ENCODE results near the gene CRB1. TPM values are rescaled to one million over a fixed set of nuclear protein-coding genes. Genes with fewer than 3 reads are reported as not detected.
"Not testable (repeated sequence)": the region's sequence is repeated elsewhere in the genome, so short reads cannot be mapped to it uniquely, and the experiment has no call there.

The CRB1 gene
- total RNA-seq, 1 experiment from 2014 or later, result 0.06 TPM

DNA sequence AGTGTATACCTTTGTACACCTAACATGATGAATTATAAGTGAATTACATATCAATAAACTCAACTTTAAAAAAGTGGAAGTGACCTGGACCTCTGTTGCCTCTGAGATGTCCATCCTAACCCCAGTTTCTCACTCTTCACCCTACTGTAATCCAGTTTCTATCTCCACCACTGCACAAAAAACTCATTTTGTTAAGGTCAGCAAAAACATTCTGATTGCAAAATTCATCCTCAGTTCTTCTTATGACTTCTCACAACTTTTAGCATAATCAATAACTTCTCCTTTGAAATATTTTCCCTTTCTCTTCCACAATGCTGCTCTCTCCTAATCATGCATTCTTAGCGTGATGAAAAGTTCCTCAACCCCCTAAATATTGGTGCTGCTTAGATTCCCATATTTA, 129.8 kb downstream of the CRB1 start:
- no peak for DNase-seq (ENCODE audit: low read depth)

DNA sequence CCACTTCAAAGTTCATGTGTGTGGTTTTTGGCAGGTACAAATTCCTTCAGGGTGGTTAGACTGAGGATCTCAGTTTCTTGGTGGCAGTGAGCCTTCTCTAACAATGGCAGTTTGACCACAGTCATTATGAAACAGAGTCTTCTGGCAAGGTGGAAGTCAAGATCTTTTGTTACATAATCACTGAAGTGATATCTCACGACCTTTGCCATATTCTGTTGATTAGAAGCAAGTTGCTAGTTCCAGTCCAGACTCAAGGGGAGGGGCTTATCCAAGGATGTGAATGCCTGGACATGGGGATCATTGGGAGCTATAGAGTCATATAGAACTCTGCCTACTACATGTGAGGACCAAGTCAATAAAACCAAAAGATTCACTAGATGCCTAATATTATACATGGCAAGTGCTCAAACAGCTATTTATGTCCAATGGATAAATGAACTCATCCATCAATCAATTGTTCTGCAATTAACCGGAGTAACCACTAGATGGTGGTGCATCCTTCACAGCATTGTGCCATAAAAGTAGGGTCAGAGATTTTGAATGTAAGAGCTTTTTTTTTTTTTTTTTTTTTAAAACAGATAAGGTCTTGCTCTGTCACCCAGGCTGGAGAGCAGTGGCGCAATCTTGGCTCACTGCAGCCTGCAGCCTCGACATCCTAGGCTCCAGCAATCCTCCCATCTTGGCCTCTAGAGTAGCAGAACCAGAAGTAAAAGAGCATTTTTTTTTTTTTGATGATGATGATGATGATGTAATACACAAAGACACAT, 131.9 kb downstream of the CRB1 start:
- DNase-seq (ENCODE audit: low read depth), result peak; percentile 59

DNA sequence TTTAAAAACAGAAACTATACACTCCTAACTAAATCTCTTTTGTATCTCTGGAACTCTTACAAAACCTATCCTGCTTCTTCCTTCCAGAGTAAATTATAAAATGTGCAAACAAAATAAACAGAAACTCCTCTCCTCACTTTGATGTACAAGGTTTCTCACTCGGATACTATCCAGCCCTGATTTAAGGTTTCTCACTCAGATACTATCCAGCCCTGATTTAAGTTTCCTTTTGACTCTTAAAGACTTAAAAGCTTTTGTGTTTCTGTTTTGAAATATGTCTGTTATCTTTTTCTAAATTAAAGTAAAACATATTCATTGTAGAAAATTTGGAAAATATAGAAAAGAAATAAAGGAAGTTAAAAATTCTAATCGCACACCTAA, 132.5 kb downstream of the CRB1 start:
- DNase-seq (ENCODE audit: low read depth), result no peak

DNA sequence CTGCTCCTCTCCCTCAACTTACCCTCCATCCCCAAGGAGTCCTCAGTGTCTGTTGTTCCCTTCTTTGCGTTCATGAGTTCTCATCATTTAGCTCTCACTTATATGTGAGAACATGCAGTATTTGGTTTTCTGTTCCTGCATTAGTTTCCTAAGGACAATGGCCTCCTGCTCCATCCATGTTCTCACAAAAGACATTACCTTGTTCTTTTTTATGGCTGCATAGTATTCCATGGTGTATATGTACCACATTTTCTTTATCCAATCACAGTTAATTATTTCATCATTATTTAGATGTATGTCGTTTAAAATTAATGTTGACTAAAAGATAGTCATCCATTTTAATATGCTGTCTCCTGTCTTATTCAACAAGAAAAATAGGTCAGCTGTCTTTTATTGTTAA, 134.1 kb downstream of the CRB1 start:
- DNase-seq (ENCODE audit: low read depth), result no peak

DNA sequence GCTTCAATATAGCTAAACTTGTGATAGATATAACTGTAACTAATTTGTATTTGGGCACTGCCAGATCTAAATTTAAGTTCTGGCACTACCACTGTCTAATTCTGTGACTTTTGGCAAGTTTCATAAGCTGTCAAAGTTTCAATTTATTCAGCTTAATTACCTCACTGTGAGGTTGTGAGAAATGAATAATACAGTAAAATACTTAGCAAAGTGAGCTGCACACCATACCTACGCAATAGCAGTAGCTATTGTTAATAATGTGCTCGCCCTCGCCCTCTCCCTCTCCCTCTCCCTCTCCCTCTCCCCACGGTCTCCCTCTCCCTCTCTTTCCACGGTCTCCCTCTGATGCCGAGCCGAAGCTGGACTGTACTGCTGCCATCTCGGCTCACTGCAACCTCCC, 136.7 kb downstream of the CRB1 start:
- DNase-seq (ENCODE audit: low read depth), result not testable (repeated sequence)

GRCh38 chr1:197405614-197406013, 137.6 kb downstream of the CRB1 start:
- not testable (repeated sequence) for DNase-seq (ENCODE audit: low read depth)

- DNase-seq (ENCODE audit: low read depth), result no peak
Observed at GRCh38 chr1:197413564-197413963, 145.5 kb downstream of the CRB1 start.

DNA sequence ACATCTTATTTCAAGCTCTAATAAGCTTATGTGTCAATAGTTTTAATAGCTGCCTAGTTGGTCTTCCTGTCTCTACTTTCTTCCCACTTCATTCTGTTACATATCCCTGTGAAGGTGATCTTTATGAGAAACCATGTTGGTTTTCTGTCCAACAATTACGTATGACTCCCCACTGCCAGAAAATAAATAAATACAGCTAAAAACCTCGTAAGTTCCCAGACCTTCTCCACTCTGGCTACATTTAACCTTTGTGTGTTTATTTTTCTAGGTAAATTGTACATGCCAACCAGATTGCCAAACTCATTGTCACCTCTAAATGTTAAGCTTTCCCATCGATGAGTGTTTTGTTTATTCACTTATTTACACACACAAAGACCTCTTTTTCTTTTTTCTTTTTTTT, 147.2 kb downstream of the CRB1 start:
- DNase-seq (ENCODE audit: low read depth), result no peak

- no peak for DNase-seq (ENCODE audit: low read depth)
Observed at GRCh38 chr1:197418693-197419092, 150.6 kb downstream of the CRB1 start.

DNA sequence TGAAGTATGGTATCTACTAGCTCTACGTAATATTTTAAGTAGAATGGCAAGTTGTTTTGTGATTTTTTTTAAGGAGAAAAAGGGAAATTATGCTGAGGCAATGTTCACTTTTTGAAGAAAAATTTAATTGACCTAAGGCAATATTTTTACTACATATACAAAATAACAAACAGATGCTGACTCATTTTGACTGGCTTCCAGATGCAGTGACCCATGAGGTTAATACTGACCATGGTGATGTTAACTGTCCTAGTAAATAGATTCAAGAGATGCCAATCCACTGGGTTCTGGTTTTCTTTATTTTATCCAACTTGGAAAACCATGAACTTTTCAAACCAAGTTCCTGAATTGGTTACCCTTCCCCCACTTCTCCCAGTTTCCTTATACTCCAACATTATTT, 154.9 kb downstream of the CRB1 start:
- DNase-seq (ENCODE audit: low read depth), result peak; percentile 51

- no peak for DNase-seq (ENCODE audit: low read depth)
Observed at GRCh38 chr1:197424380-197424779, 156.3 kb downstream of the CRB1 start.

DNA sequence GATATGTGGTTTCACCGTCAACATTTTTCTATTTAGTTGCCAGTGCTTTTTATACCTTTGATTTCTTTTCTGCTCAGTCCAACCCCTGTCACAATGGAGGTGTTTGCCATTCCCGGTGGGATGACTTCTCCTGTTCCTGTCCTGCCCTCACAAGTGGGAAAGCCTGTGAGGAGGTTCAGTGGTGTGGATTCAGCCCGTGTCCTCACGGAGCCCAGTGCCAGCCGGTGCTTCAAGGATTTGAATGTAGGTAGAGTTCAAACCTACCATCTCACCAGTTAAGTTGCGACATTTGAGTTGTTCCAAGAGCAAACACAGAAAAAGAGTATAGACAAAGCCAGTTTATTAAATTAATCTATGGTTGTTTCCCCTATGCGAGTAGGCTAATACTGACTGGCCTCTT, 161.3 kb downstream of the CRB1 start:
- DNase-seq (ENCODE audit: low read depth), result no peak

DNA sequence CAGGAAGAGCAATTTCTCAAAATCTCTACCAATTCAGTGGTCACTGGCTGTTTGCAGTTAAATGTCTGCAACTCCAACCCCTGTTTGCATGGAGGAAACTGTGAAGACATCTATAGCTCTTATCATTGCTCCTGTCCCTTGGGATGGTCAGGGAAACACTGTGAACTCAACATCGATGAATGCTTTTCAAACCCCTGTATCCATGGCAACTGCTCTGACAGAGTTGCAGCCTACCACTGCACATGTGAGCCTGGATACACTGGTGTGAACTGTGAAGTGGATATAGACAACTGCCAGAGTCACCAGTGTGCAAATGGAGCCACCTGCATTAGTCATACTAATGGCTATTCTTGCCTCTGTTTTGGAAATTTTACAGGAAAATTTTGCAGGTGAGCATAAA, 167.2 kb downstream of the CRB1 start:
- DNase-seq (ENCODE audit: low read depth), result peak; percentile 9

GRCh38 chr1:197437601-197438000, 169.5 kb downstream of the CRB1 start:
- no peak for DNase-seq (ENCODE audit: low read depth)

- no peak for DNase-seq (ENCODE audit: low read depth)
Observed at GRCh38 chr1:197438010-197438790, 170.1 kb downstream of the CRB1 start.

- DNase-seq (ENCODE audit: low read depth), result no peak
Observed at GRCh38 chr1:197439708-197440280, 171.7 kb downstream of the CRB1 start.

DNA sequence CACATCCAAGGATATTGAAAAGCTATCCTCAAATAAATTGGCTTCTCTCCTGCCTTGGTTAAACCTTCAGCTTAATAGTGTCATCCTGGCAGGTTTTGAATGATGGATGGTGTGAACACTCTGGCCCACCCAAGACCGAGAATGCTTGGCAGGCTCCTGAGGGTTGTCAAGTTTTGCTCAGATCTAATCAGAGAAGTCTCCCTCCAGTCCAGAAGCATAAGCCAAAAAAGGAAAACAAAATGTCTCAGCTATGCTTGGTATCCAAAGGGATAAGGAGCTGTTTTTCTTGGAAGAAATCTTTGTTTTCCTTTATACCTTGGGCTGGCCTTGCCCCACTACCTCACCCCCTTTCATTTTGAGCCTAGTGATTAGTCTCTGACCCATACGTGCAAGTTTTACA, 172.7 kb downstream of the CRB1 start:
- DNase-seq (ENCODE audit: low read depth), result no peak

DNA sequence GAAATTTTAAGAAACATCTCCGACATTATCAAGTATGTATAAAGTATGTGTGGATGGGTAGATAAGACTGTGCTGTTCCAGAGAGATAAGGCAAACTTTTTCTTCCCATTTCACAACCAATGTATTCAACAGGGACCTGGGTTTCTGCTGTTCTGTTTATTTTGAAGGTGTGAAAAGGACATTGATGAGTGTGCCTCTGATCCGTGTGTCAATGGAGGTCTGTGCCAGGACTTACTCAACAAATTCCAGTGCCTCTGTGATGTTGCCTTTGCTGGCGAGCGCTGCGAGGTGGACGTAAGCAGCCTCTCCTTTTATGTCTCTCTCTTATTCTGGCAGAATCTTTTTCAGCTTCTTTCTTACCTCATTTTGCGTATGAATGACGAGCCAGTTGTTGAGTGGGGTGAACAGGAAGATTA, 174.0 kb downstream of the CRB1 start:
- DNase-seq (ENCODE audit: low read depth), result no peak

GRCh38 chr1:197444755-197445154, 176.7 kb downstream of the CRB1 start:
- peak; percentile 42 for DNase-seq (ENCODE audit: low read depth)

- no peak for DNase-seq (ENCODE audit: low read depth)
Observed at GRCh38 chr1:197448121-197448779, 180.2 kb downstream of the CRB1 start.

- no peak for DNase-seq (ENCODE audit: low read depth)
Observed at GRCh38 chr1:197451381-197451780, 183.3 kb downstream of the CRB1 start.

GRCh38 chr1:197453376-197454058, 185.5 kb downstream of the CRB1 start:
- no peak for DNase-seq (ENCODE audit: low read depth)

Data from LHCN-M2 (cell line).